Measurements from ENCODE around the gene PPP2R3A. TPM values are rescaled to one million over a fixed set of nuclear protein-coding genes. Genes with fewer than 3 reads are reported as not detected.

The PPP2R3A gene
- total RNA-seq, 1 donor from 2014 or later = 19.2 TPM

- H3K4me3 Mint-ChIP-seq (ENCODE audit: unreplicated experiment) = no peak overlapping the region
- H3K36me3 Mint-ChIP-seq (ENCODE audit: unreplicated experiment) = no peaks in the 10 kb centered on the region
These were observed 32.2 kb downstream of the PPP2R3A start for GRCh38 chr3:135997554-135998320.

GRCh38 chr3:136008221-136008620 is 42.7 kb downstream of the PPP2R3A start:
- Mint-ChIP-seq H3K36me3 (ENCODE audit: unreplicated experiment) (peaks cover 26% of the 10 kb centered on the region), H3K4me3 (ENCODE audit: unreplicated experiment) (no peak overlapping the region)

More at GRCh38 chr3:135997554-135998320, 32.2 kb downstream of the PPP2R3A start:
- no peak for TF ChIP-seq CTCF (IDR thresholded peaks at IDR 0.05)
- no peaks in the 10 kb centered on the region for H3K9me3 Mint-ChIP-seq (ENCODE audit: unreplicated experiment)
- no peaks in the 10 kb centered on the region for H3K27me3 Mint-ChIP-seq (ENCODE audit: unreplicated experiment)
- no peak overlapping the region for H3K27ac Mint-ChIP-seq (ENCODE audit: unreplicated experiment)
- H3K4me1 Mint-ChIP-seq (ENCODE audit: unreplicated experiment) = peaks cover 4% of the 10 kb centered on the region
- no peak for DNase-seq (ENCODE audit: extremely low spot score, unreplicated experiment)

GRCh38 chr3:136008732-136009470 is 43.4 kb downstream of the PPP2R3A start:
- Mint-ChIP-seq H3K27ac (ENCODE audit: unreplicated experiment) (no peak overlapping the region), H3K36me3 (ENCODE audit: unreplicated experiment) (peaks cover 25% of the 10 kb centered on the region), H3K4me3 (ENCODE audit: unreplicated experiment) (no peak overlapping the region), H3K4me1 (ENCODE audit: unreplicated experiment) (peaks cover 3% of the 10 kb centered on the region), H3K9me3 (ENCODE audit: unreplicated experiment) (peaks cover 4% of the 10 kb centered on the region), H3K27me3 (ENCODE audit: unreplicated experiment) (no peaks in the 10 kb centered on the region)
- TF ChIP-seq CTCF (IDR thresholded peaks at IDR 0.05) = no peak
- no peak for DNase-seq (ENCODE audit: extremely low spot score, unreplicated experiment)

More at GRCh38 chr3:136008221-136008620, 42.7 kb downstream of the PPP2R3A start:
- Mint-ChIP-seq H3K4me1 (ENCODE audit: unreplicated experiment) (peaks cover 3% of the 10 kb centered on the region), H3K9me3 (ENCODE audit: unreplicated experiment) (no peaks in the 10 kb centered on the region), H3K27ac (ENCODE audit: unreplicated experiment) (no peak overlapping the region), H3K27me3 (ENCODE audit: unreplicated experiment) (no peaks in the 10 kb centered on the region)
- no peak for TF ChIP-seq CTCF (IDR thresholded peaks at IDR 0.05)
- DNase-seq (ENCODE audit: extremely low spot score, unreplicated experiment) = no peak

GRCh38 chr3:136018876-136019275 is 53.3 kb downstream of the PPP2R3A start:
- H3K27me3 Mint-ChIP-seq (ENCODE audit: unreplicated experiment) = no peaks in the 10 kb centered on the region
- no peak for TF ChIP-seq CTCF (IDR thresholded peaks at IDR 0.05)
- peaks cover 19% of the 10 kb centered on the region for H3K9me3 Mint-ChIP-seq (ENCODE audit: unreplicated experiment)
- H3K4me3 Mint-ChIP-seq (ENCODE audit: unreplicated experiment) = no peak overlapping the region
- no peak overlapping the region for H3K27ac Mint-ChIP-seq (ENCODE audit: unreplicated experiment)
- H3K4me1 Mint-ChIP-seq (ENCODE audit: unreplicated experiment) = peaks cover 16% of the 10 kb centered on the region
- DNase-seq (ENCODE audit: extremely low spot score, unreplicated experiment) = no peak
- peaks cover 15% of the 10 kb centered on the region for H3K36me3 Mint-ChIP-seq (ENCODE audit: unreplicated experiment)

GRCh38 chr3:136021803-136022202 is 56.3 kb downstream of the PPP2R3A start:
- no peak for DNase-seq (ENCODE audit: extremely low spot score, unreplicated experiment)
- H3K27me3 Mint-ChIP-seq (ENCODE audit: unreplicated experiment) = no peaks in the 10 kb centered on the region
- H3K27ac Mint-ChIP-seq (ENCODE audit: unreplicated experiment) = no peak overlapping the region
- H3K36me3 Mint-ChIP-seq (ENCODE audit: unreplicated experiment) = peaks cover 10% of the 10 kb centered on the region
- TF ChIP-seq CTCF (IDR thresholded peaks at IDR 0.05) = no peak
- H3K4me1 Mint-ChIP-seq (ENCODE audit: unreplicated experiment) = peaks cover 16% of the 10 kb centered on the region
- no peak overlapping the region for H3K4me3 Mint-ChIP-seq (ENCODE audit: unreplicated experiment)
- H3K9me3 Mint-ChIP-seq (ENCODE audit: unreplicated experiment) = peaks cover 6% of the 10 kb centered on the region

All from osteocyte (in vitro differentiated cells).